Naive thymus-derived CD8-positive, alpha-beta T cell (primary cell): ENCODE results near the gene C4orf51. TPM values are rescaled to one million over a fixed set of nuclear protein-coding genes. Genes with fewer than 3 reads are reported as not detected.

Source experiments
- ATAC-seq, 2 donors: fragments of 150-1000 bp; cut with Tn5 transposase in 1 of 2; sonication (Bioruptor Pico), chemical (Tn5 transposase) in 1 of 2; 1 replicate in 1 of 2; 2 replicates in 1 of 2; pipeline ENCODE4 v1.10.0; 2021; ENCODE audit warnings: mild to moderate bottlenecking in 2 of 2, moderate library complexity in 2 of 2
- POLR2A ChIA-PET: fragments of 350-600 bp; sonication (Branson Sonifier 250); formaldehyde crosslinking; loops from one replicate; lab custom pipeline; 2021; ENCODE audit warnings: antibody characterized with exemption; lab: Charles Lee
- DNase-seq, 10 donors: peaks; one replicate each; pipeline versions ENCODE4 v3.0.0 to v3.0.0-alpha.2; 2020 to 2022
- H3K27ac Mint-ChIP-seq, 10 donors: one replicate each; pipeline ENCODE4 v1.8.0; 2020 to 2022; ENCODE audit warnings: mild to moderate bottlenecking in 10 of 10, mixed read lengths in 10 of 10, moderate library complexity in 4 of 10, inconsistent platforms in 1 of 10
- H3K27me3 Mint-ChIP-seq, 5 donors: one replicate each; pipeline ENCODE4 v1.8.0; 2021 to 2022; ENCODE audit warnings: mixed read lengths in 5 of 5
- H3K36me3 Mint-ChIP-seq, 3 donors: one replicate each; pipeline ENCODE4 v1.8.0; 2020 to 2022; ENCODE audit warnings: mixed read lengths in 3 of 3, mild to moderate bottlenecking in 2 of 3, inconsistent platforms in 1 of 3
- H3K4me1 Mint-ChIP-seq, 4 donors: one replicate each; pipeline ENCODE4 v1.8.0; 2021 to 2022; ENCODE audit warnings: mixed read lengths in 4 of 4
- H3K4me3 Mint-ChIP-seq, 10 donors: one replicate each; pipeline ENCODE4 v1.8.0; 2020 to 2022; ENCODE audit warnings: mild to moderate bottlenecking in 10 of 10, mixed read lengths in 10 of 10, moderate library complexity in 6 of 10, inconsistent platforms in 1 of 10
- H3K9me3 Mint-ChIP-seq, 9 donors: one replicate each; pipeline ENCODE4 v1.8.0; 2020 to 2022; ENCODE audit warnings: mixed read lengths in 9 of 9, mild to moderate bottlenecking in 3 of 9, inconsistent platforms in 1 of 9, moderate library complexity in 1 of 9
- polyA plus RNA-seq, 3 donors: library from polyadenylated mRNA; unstranded; fragments of 300-500 nt; fragmentation: Illumina TruSeq; gene quantifications; one replicate each; pipeline ENCODE4 v1.2.3, GENCODE V29; 2021
- total RNA-seq, 8 experiments: library from RNA in 2 of 8; stranded (reverse) in 2 of 8; gene quantifications; one replicate each; pipeline ENCODE4 v1.2.3 and lab custom pipeline; 2021 to 2026

The C4orf51 gene
- total and polyA plus RNA-seq, 5 experiments from 2014 or later, result not detected

GRCh38 chr4:145716661-145717200 is 36.8 kb downstream of the C4orf51 start:
- DNase-seq (no peak), ATAC-seq (no peak)
- Mint-ChIP-seq H3K36me3 (peaks cover 0 to 15% (median 2%) of the 10 kb centered on the region in 3 donors), H3K27ac (no peak overlapping the region), H3K4me1 (peaks cover 9 to 14% (median 10%) of the 10 kb centered on the region in 4 donors), H3K27me3 (peaks cover 5 to 21% (median 16%) of the 10 kb centered on the region in 5 donors), H3K4me3 (no peak overlapping the region), H3K9me3 (peaks cover 0 to 14% (median 6%) of the 10 kb centered on the region in 9 donors)
- POLR2A ChIA-PET, result no interaction called here

GRCh38 chr4:145719752-145720624 is 40.0 kb downstream of the C4orf51 start:
- H3K27me3 Mint-ChIP-seq, result peaks cover 5 to 27% (median 15%) of the 10 kb centered on the region in 5 donors
- H3K36me3 Mint-ChIP-seq, result peaks cover 0 to 10% (median 0%) of the 10 kb centered on the region in 3 donors
- peak overlapping the region in 9 of 10 donors; percentile 36 to 68 (median 56) for H3K4me3 Mint-ChIP-seq
- H3K9me3 Mint-ChIP-seq, result peaks cover 0 to 3% (median 0%) of the 10 kb centered on the region in 9 donors
- H3K27ac Mint-ChIP-seq, result peak overlapping the region in 4 of 10 donors; percentile 15 to 66 (median 35)
- POLR2A ChIA-PET, result no interaction called here
- ATAC-seq (peak; percentile 79 to 81), DNase-seq (peak in 5 of 10 donors; percentile 5 to 20 (median 13))
- H3K4me1 Mint-ChIP-seq, result peaks cover 9 to 14% (median 10%) of the 10 kb centered on the region in 4 donors

- ATAC-seq, result no peak
- H3K36me3 Mint-ChIP-seq, result peaks cover 0 to 10% (median 0%) of the 10 kb centered on the region in 3 donors
- peaks cover 5 to 27% (median 15%) of the 10 kb centered on the region in 5 donors for H3K27me3 Mint-ChIP-seq
- peaks cover 9 to 14% (median 10%) of the 10 kb centered on the region in 4 donors for H3K4me1 Mint-ChIP-seq
- POLR2A ChIA-PET, result no interaction called here
- peak overlapping the region in 1 of 10 donors; percentile 7 for H3K27ac Mint-ChIP-seq
- H3K4me3 Mint-ChIP-seq, result peak overlapping the region in 4 of 10 donors; percentile 22 to 66 (median 34)
- no peak for DNase-seq
- peaks cover 0 to 3% (median 0%) of the 10 kb centered on the region in 9 donors for H3K9me3 Mint-ChIP-seq
These were observed 40.7 kb downstream of the C4orf51 start for GRCh38 chr4:145720656-145721055.

GRCh38 chr4:145722561-145722960 is 42.6 kb downstream of the C4orf51 start:
- Mint-ChIP-seq H3K36me3 (peaks cover 0 to 10% (median 0%) of the 10 kb centered on the region in 3 donors), H3K4me1 (peaks cover 9 to 14% (median 10%) of the 10 kb centered on the region in 4 donors), H3K27ac (no peak overlapping the region), H3K4me3 (no peak overlapping the region), H3K9me3 (peaks cover 0 to 3% (median 0%) of the 10 kb centered on the region in 9 donors), H3K27me3 (peaks cover 5 to 27% (median 11%) of the 10 kb centered on the region in 5 donors)
- POLR2A ChIA-PET, result no interaction called here
- ATAC-seq (peak in 1 of 2 donors; percentile 43), DNase-seq (no peak)

- no peak overlapping the region for H3K4me3 Mint-ChIP-seq
- no peak for ATAC-seq
- no peak overlapping the region for H3K27ac Mint-ChIP-seq
- H3K36me3 Mint-ChIP-seq, result peaks cover 0 to 6% (median 0%) of the 10 kb centered on the region in 3 donors
- peaks cover 0 to 3% (median 0%) of the 10 kb centered on the region in 9 donors for H3K9me3 Mint-ChIP-seq
- H3K4me1 Mint-ChIP-seq, result peaks cover 9 to 14% (median 10%) of the 10 kb centered on the region in 4 donors
- peaks cover 5 to 22% (median 11%) of the 10 kb centered on the region in 5 donors for H3K27me3 Mint-ChIP-seq
- POLR2A ChIA-PET, result no interaction called here
- no peak for DNase-seq
These were observed 43.4 kb downstream of the C4orf51 start for GRCh38 chr4:145723336-145723735.

- ATAC-seq (no peak), DNase-seq (no peak)
- peaks cover 0 to 8% (median 4%) of the 10 kb centered on the region in 4 donors for H3K4me1 Mint-ChIP-seq
- no peak overlapping the region for H3K4me3 Mint-ChIP-seq
- H3K36me3 Mint-ChIP-seq, result no peaks in the 10 kb centered on the region
- H3K27me3 Mint-ChIP-seq, result peaks cover 4 to 17% (median 6%) of the 10 kb centered on the region in 5 donors
- POLR2A ChIA-PET, result no interaction called here
- no peak overlapping the region for H3K27ac Mint-ChIP-seq
- H3K9me3 Mint-ChIP-seq, result no peaks in the 10 kb centered on the region
These were observed 50.1 kb downstream of the C4orf51 start for GRCh38 chr4:145730026-145730425.

- Mint-ChIP-seq H3K27ac (peak overlapping the region in 1 of 10 donors; percentile 34), H3K4me3 (peak overlapping the region in 4 of 10 donors; percentile 2 to 50 (median 23)), H3K9me3 (no peaks in the 10 kb centered on the region), H3K36me3 (no peaks in the 10 kb centered on the region), H3K27me3 (peaks cover 4 to 15% (median 6%) of the 10 kb centered on the region in 5 donors), H3K4me1 (peaks cover 0 to 8% (median 4%) of the 10 kb centered on the region in 4 donors)
- DNase-seq, result no peak
- ATAC-seq, result no peak
- POLR2A ChIA-PET, result no interaction called here
These were observed 51.1 kb downstream of the C4orf51 start for GRCh38 chr4:145731028-145731427.

- POLR2A ChIA-PET, result interaction anchor here (1.2 kb wide), 1 partner anchor 204 kb away, joined by 3 read pairs; no protein-coding TSS in a partner anchor
These were observed 52.3 kb downstream of the C4orf51 start for GRCh38 chr4:145732001-145732815.

GRCh38 chr4:145732895-145733880 is 53.2 kb downstream of the C4orf51 start:
- Mint-ChIP-seq H3K9me3 (no peaks in the 10 kb centered on the region), H3K27me3 (peaks cover 4 to 13% (median 6%) of the 10 kb centered on the region in 5 donors), H3K27ac (peak overlapping the region in 9 of 10 donors; percentile 16 to 54 (median 36)), H3K36me3 (no peaks in the 10 kb centered on the region), H3K4me1 (peaks cover 0 to 8% (median 4%) of the 10 kb centered on the region in 4 donors), H3K4me3 (peak overlapping the region; percentile 75 to 90 (median 81))
- DNase-seq (peak; percentile 67 to 86 (median 72)), ATAC-seq (peak; percentile 93 to 95)
- POLR2A ChIA-PET, result interaction anchor here (1.0 to 1.2 kb wide), 2 partner anchors 203 to 205 kb away, joined by 3 read pairs; partner anchors contain the start of gene ZNF827

More at GRCh38 chr4:145732001-145732815, 52.3 kb downstream of the C4orf51 start:
- Mint-ChIP-seq H3K27ac (peak overlapping the region in 2 of 10 donors; percentile 24 to 71), H3K4me1 (peaks cover 0 to 8% (median 4%) of the 10 kb centered on the region in 4 donors), H3K4me3 (peak overlapping the region; percentile 70 to 90 (median 81)), H3K27me3 (peaks cover 4 to 15% (median 6%) of the 10 kb centered on the region in 5 donors), H3K36me3 (no peaks in the 10 kb centered on the region), H3K9me3 (no peaks in the 10 kb centered on the region)
- ATAC-seq (no peak), DNase-seq (no peak)

- Mint-ChIP-seq H3K27ac (peak overlapping the region in 2 of 10 donors; percentile 16 to 23), H3K9me3 (no peaks in the 10 kb centered on the region), H3K4me1 (peaks cover 0 to 8% (median 4%) of the 10 kb centered on the region in 4 donors), H3K36me3 (no peaks in the 10 kb centered on the region), H3K4me3 (peak overlapping the region in 9 of 10 donors; percentile 26 to 90 (median 79)), H3K27me3 (peaks cover 4 to 10% (median 6%) of the 10 kb centered on the region in 5 donors)
- DNase-seq, result no peak
- ATAC-seq, result no peak
- POLR2A ChIA-PET, result interaction anchor here (1.0 kb wide), 1 partner anchor 204 kb away, joined by 3 read pairs; the partner anchor contains the start of gene ZNF827
These were observed 54.1 kb downstream of the C4orf51 start for GRCh38 chr4:145734031-145734430.
